Measurements from ENCODE around the gene NOB1.
"Not testable (repeated sequence)": the region's sequence is repeated elsewhere in the genome, so short reads cannot be mapped to it uniquely, and the experiment has no call there.

NOB1 gene

GRCh38 chr16:69761983-69762813 is 7.5 kb upstream of the NOB1 start, which contains the start of gene WWP2:
Gene WWP2, plus strand, starts transcription at chr16:69762332. Its CDS starts 24,679 bp downstream, at chr16:69787011.
- in situ Hi-C loops (cut with MboI; ENCODE audit: low sequenced_read_pairs) = no loop called here

DNA sequence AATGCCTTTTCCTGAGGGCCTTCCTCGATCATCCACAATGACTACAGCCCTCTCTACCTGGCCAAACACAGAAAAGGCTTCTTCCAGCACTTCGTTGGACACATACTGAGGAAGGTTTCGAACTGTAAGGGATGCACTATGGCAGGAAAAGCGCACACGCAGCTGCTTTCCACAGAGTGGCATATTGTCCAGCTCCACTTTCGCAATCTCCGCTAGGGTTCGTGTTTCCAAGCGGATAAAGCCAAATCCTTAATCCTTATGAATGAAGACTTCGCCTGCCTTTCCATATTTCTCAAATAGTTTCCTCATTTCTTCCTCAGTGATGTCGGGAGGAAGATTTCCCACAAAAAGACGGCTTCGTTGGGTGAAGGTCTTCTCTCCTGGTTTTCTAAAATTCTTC is 2.6 kb upstream of the NOB1 start:
- in situ Hi-C loops (cut with MboI; ENCODE audit: low sequenced_read_pairs) = not testable (repeated sequence)

DNA sequence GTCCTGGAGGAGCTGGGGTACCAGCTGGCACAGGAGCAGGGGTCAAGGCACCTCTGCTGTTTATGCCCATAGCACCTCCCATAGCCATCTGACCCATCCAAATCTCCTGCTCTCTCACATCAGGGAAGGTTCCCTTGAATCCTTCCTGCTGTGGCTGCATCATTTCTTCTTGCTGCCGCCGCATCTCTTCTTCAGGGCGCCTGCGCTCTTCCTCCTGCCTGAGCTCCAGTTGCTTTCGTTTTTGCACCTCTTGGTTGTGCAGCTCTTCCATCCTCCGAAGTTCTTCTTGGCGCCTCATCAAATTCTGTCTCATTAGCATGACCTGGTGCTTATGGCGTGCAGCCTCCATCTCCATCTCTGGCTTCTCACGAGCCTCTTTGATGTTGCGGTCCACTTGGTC is 2.0 kb upstream of the NOB1 start:
- in situ Hi-C loops (cut with MboI; ENCODE audit: low sequenced_read_pairs) = no loop called here

DNA sequence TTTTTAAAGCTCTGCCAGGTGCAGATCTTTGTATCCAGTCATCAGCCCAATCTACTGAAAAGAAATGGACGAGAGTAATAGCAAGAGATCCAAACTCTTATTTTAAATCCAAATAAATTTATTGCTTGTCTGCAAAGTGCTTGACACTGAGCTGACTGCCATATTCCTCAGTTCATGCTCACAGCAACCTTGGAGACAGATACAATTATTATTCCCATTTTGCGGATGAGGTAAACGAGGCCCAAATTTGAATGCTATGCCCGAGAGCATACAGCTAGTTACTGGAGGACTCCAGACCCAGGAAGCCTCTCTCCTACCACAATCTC is 620 bp downstream of the NOB1 start:
- in situ Hi-C loops (cut with MboI; ENCODE audit: low sequenced_read_pairs) = no loop called here

DNA sequence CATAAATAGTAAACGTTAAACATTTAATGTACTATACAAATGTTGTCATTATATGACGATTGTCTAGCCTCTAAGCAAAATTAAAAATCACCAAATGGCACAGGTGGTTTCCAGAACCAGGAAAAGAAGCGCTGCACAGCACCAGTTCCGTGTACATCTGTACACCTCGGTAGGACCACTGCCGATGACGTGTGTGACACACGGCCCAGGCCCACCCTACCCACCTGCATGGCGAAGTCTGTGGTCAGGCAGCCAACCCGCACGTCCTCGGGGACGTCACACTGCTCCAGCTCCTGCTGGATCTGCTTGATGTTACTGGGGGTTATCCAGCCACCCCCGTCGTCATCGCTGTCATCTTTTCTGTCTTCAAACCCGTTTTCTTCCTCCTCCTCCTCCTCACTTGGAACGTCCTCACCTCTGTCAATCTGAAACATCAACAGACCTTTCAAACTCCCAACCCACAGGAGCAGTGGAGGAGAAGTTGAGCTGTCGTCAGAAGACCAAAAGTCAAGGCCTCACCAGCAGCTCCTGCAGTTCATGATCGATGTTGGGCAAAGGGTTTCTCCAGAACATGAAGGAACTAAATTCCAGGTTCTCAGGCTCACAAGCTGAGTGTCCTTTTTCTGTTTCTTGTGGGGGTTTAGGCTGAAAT is 5.9 kb downstream of the NOB1 start:
- in situ Hi-C loops (cut with MboI; ENCODE audit: low sequenced_read_pairs) = no loop called here

GRCh38 chr16:69747115-69747514 is 7.6 kb downstream of the NOB1 start:
- in situ Hi-C loops (cut with MboI; ENCODE audit: low sequenced_read_pairs) = no loop called here

DNA sequence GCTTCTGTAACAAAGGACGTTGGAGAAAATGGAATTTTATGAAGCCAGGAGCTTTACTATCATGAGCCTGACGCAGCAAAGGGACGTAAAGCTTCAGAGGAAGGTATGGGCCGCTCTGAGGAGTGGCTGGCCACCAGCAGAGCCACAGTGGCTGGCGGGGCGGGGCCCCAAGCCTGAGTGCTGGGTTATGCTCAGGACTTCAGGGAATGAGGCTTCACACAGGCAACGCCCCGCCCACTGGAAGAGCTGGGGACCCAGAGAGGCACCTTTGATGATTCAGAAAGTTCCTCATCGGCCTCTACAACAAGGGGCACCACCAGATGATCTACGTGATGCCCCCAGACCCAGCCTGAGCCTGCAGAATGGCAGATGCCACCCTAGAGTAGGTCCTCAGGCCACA is 8.8 kb downstream of the NOB1 start:
- in situ Hi-C loops (cut with MboI; ENCODE audit: low sequenced_read_pairs) = no loop called here

- in situ Hi-C loops (cut with MboI; ENCODE audit: low sequenced_read_pairs) = no loop called here
Observed at GRCh38 chr16:69745232-69745612, 9.5 kb downstream of the NOB1 start.

- in situ Hi-C loops (cut with MboI; ENCODE audit: low sequenced_read_pairs) = no loop called here
Observed at GRCh38 chr16:69744363-69745231, 10.1 kb downstream of the NOB1 start.

DNA sequence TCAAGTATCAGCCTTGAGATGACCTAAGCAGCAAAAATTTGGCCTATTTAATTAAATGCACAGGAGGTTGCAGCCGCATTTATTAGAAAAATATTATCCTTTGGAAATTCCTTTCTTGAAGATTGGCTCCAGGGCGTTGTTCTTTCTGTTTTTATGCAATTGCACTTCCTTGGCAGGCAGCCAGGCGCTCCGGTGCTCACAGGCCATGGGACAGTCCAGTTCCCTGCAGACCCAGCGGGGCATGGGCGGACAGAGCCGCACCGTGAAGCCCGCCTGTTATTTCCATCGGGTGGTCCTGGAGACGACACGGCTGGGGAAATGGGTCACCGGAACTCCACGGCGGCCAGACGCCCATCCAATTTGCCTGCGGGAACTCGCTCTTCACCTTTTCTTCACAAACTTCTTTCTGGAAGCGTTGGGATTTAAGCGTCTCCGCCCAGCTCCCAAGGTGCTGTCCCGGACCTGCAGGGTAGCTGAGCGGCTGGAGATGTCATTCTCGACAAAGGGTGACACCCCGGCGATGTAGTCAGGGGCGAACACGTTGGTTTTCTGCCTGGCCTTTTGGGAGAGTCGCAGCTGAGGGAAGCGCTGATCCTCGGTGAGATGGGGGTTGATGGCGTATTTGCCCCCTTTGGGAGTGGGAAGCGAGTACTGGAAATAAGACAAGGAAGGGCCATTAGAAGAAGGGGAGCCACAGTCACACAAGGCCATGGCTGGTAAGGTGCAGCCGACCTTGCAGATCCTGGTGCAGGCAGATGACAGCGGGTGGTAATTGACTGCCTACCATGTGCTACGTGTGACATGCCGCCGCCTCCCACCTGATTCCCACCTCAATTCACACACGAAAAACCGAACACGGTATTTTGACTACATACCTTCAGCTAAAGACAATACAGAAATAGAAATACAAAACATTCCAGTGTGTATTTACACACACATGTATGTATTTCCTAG is 12.5 kb downstream of the NOB1 start:
- in situ Hi-C loops (cut with MboI; ENCODE audit: low sequenced_read_pairs) = no loop called here

GRCh38 chr16:69741519-69741918 is 13.2 kb downstream of the NOB1 start:
- in situ Hi-C loops (cut with MboI; ENCODE audit: low sequenced_read_pairs) = no loop called here

DNA sequence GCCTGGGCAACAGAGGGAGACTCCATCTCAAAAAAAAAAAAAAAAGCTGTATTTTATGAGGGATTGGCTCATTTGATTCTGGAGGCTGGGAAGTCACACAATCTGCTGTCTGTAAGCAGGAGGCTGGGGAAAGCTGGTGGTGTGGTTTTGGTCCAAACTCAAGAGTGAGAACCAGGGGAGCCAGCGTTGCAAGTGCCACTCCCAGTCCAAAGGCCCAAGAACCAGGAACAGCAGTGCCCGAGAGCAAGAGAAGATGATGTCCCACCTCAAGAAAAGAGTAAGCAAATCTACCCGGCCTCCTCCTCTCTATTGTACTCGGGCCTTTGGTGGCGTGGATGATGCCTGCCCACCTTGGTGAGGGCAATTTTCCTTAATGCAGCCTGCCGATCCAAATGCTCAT is 22.6 kb downstream of the NOB1 start:
- in situ Hi-C loops (cut with MboI; ENCODE audit: low sequenced_read_pairs) = no loop called here

- in situ Hi-C loops (cut with MboI; ENCODE audit: low sequenced_read_pairs) = not testable (repeated sequence)
Observed at GRCh38 chr16:69731280-69731679, 23.4 kb downstream of the NOB1 start.

DNA sequence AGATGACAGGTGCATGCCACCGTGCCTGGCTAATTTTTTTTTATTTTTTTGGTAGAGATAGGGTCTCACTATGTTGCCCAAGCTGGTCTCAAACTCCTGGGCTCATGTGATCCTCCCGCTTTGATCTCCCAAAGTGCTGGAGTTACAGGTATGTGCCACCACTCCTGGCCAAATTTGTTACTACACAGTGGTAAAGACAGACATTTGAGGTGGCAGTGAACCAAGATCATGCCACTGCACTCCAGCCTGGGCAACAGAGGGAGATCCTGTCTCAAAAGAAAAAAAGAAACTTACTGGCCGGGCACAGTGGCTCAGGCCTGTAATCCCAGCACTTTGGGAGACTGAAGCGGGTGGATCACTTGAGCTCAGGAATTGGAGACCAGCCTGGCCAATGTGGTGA is 25.7 kb downstream of the NOB1 start:
- in situ Hi-C loops (cut with MboI; ENCODE audit: low sequenced_read_pairs) = not testable (repeated sequence)

- in situ Hi-C loops (cut with MboI; ENCODE audit: low sequenced_read_pairs) = no loop called here
Observed at GRCh38 chr16:69727916-69728270, 26.8 kb downstream of the NOB1 start.

GRCh38 chr16:69726313-69727060 is 28.2 kb downstream of the NOB1 start, which contains the start of gene NQO1:
Gene NQO1, minus strand, starts transcription at chr16:69726560. Its CDS starts 121 bp downstream, at chr16:69726439.
- in situ Hi-C loops (cut with MboI; ENCODE audit: low sequenced_read_pairs) = no loop called here

GRCh38 chr16:69725480-69726312 is 29.0 kb downstream of the NOB1 start:
- in situ Hi-C loops (cut with MboI; ENCODE audit: low sequenced_read_pairs) = no loop called here

DNA sequence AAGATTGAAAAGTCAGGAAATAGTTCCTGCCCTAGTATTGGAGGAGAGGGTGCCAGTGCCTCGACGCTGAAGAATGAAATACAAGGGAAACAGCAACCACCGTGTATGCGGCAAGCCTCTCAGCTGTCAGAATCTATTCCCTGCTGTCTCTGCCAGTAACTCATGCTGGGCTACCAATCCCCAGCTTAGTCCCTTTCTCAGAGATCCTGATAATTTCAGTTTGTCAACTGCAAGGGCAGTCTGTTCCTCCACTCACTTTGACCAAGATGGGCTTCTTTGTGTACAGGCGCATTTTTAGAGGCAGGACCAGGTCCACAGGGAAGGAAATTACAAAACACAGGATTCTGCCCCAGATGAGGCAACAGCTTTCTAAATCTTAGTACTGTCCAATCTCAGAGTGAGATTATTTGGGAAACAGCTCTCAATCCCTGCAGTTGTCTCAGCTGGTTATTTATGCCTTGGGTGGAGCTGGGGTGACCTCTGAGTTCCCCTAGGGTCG is 29.7 kb downstream of the NOB1 start:
- in situ Hi-C loops (cut with MboI; ENCODE audit: low sequenced_read_pairs) = no loop called here

DNA sequence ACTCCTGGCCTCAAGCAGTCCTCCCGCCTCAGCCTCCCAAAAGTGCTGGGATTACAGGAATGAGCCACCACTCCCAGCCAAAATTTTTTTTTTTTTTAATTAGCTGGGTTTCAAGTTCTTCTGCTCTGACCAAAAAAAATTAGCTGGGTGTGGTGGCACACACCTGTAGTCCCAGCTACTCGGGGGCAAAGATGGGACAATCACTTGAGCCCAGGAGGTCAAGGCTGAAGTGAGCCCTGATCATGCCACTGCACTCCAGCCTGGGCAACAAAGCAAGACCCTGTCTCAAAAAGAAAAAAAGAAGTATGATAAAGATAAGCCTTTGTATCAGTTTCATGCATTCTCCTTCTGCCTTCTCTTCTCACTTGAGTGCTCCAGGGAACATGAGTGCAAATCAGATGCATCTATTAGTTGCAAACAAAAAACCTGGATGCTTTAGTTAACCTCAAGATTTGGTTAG is 30.3 kb downstream of the NOB1 start:
- in situ Hi-C loops (cut with MboI; ENCODE audit: low sequenced_read_pairs) = no loop called here
